Esophagus squamous epithelium (tissue), 5 donors: Measurements from ENCODE around the gene RUNX1. TPM values are rescaled to one million over a fixed set of nuclear protein-coding genes. Genes with fewer than 3 reads are reported as not detected.

Experiments
- DNase-seq: peaks from one replicate; lab custom pipeline; 2025; lab: John Stamatoyannopoulos, UW
- H3K27ac ChIP-seq, 4 donors: fragments of 200-600 bp; sonication (generic); one replicate each; pipeline ENCODE4 v1.5.1; 2016 to 2019; ENCODE audit warnings: mild to moderate bottlenecking in 1 of 4
- H3K27me3 ChIP-seq, 4 donors: fragments of 200-600 bp; sonication (generic); 1 replicate in 3 of 4; 2 replicates in 1 of 4; pipeline versions ENCODE4 v1.5.1 to v1.6.0; 2017 to 2021; ENCODE audit warnings: antibody characterized with exemption in 1 of 4
- H3K36me3 ChIP-seq, 3 donors: fragments of 200-600 bp; sonication (generic); one replicate each; pipeline ENCODE4 v1.5.1; 2016 to 2019
- H3K4me1 ChIP-seq, 3 donors: fragments of 200-600 bp; sonication (generic); one replicate each; pipeline ENCODE4 v1.5.1; 2017 to 2019
- H3K4me3 ChIP-seq, 4 donors: fragments of 200-600 bp; sonication (generic); 1 replicate in 3 of 4; 2 replicates in 1 of 4; pipeline ENCODE4 v1.5.1; 2016 to 2019; ENCODE audit warnings: mild to moderate bottlenecking in 2 of 4, moderate library complexity in 1 of 4
- H3K9me3 ChIP-seq, 3 donors: fragments of 200-600 bp; sonication (generic); one replicate each; pipeline ENCODE4 v1.5.1; 2016 to 2019
- CTCF ChIP-seq, 6 experiments: fragments of 450-650 bp in 4 of 6; fragments of 200-600 bp in 2 of 6; sonication (generic) in 2 of 6; IDR thresholded peaks; one replicate each; pipeline ENCODE4 v1.5.1; 2016 to 2019; ENCODE audit warnings: antibody characterized with exemption in 6 of 6, mild to moderate bottlenecking in 4 of 6, moderate library complexity in 4 of 6
- POLR2A ChIP-seq, 4 donors: fragments of 450-650 bp; IDR thresholded peaks; one replicate each; pipeline ENCODE4 v1.6.1; 2017; ENCODE audit warnings: antibody characterized with exemption in 4 of 4, mild to moderate bottlenecking in 4 of 4, moderate library complexity in 3 of 4
- WGBS, 2 donors: methylation state at CpG; one replicate each; pipeline ENCODE4 v1.1.5; 2018; 5-methylcytosine and 5-hydroxymethylcytosine counted together
- intact Hi-C: fragments of 100-400 bp; cut with DNase I; formaldehyde crosslinking; loops from one replicate; pipeline ENCODE4 v1.15.0; 2022
- total RNA-seq, 4 donors: library from RNA; depleted of rRNA; stranded (reverse); fragments of >200 nt; gene quantifications; one replicate each; pipeline ENCODE4 v1.1.0, GENCODE V29; 2016
- donor health status: DM: yes; HTN: yes; CAD: no.

The RUNX1 gene
- total RNA-seq, 4 donors from 2014 or later = 8.2 to 25.4 (median 18.3) TPM

GRCh38 chr21:34922479-34922878 is 126.6 kb downstream of the RUNX1 start:
- no peaks in the 10 kb centered on the region for H3K27me3 ChIP-seq
- H3K4me3 ChIP-seq = no peak overlapping the region
- H3K4me1 ChIP-seq = no peaks in the 10 kb centered on the region
- no peak for DNase-seq
- no peaks in the 10 kb centered on the region for H3K36me3 ChIP-seq
- intact Hi-C loops = no loop called here
- no peak overlapping the region for H3K27ac ChIP-seq
- no peak for TF ChIP-seq CTCF (IDR thresholded peaks at IDR 0.05)
- TF ChIP-seq POLR2A (IDR thresholded peaks at IDR 0.05) = no peak
- H3K9me3 ChIP-seq = no peaks in the 10 kb centered on the region

- H3K27ac ChIP-seq = no peak overlapping the region
- intact Hi-C loops = no loop called here
- no peak overlapping the region for H3K4me3 ChIP-seq
- no peaks in the 10 kb centered on the region for H3K36me3 ChIP-seq
- TF ChIP-seq CTCF (IDR thresholded peaks at IDR 0.05) = no peak
- H3K4me1 ChIP-seq = no peaks in the 10 kb centered on the region
- no peaks in the 10 kb centered on the region for H3K27me3 ChIP-seq
- no peaks in the 10 kb centered on the region for H3K9me3 ChIP-seq
- DNase-seq = no peak
Observed at GRCh38 chr21:34921151-34921550, 128.0 kb downstream of the RUNX1 start.

GRCh38 chr21:34919406-34919805 is 129.7 kb downstream of the RUNX1 start:
- Histone ChIP-seq H3K27ac (no peak overlapping the region), H3K36me3 (no peaks in the 10 kb centered on the region), H3K4me1 (no peaks in the 10 kb centered on the region), H3K9me3 (no peaks in the 10 kb centered on the region), H3K27me3 (no peaks in the 10 kb centered on the region), H3K4me3 (no peak overlapping the region)
- WGBS, 2 donors = 59 to 63% methylated on average over 6 of the region's 6 CpGs
- TF ChIP-seq POLR2A (IDR thresholded peaks at IDR 0.05) = no peak
- TF ChIP-seq CTCF (IDR thresholded peaks at IDR 0.05) = no peak
- DNase-seq = no peak
- intact Hi-C loops = no loop called here

GRCh38 chr21:34916446-34916845 is 132.7 kb downstream of the RUNX1 start:
- no peak overlapping the region for H3K27ac ChIP-seq
- no peaks in the 10 kb centered on the region for H3K36me3 ChIP-seq
- H3K9me3 ChIP-seq = no peaks in the 10 kb centered on the region
- DNase-seq = no peak
- peaks cover 0 to 20% (median 0%) of the 10 kb centered on the region in 4 donors for H3K27me3 ChIP-seq
- WGBS, 2 donors = 60 to 82% methylated on average over 7 of the region's 7 CpGs
- TF ChIP-seq CTCF (IDR thresholded peaks at IDR 0.05) (no peak), POLR2A (IDR thresholded peaks at IDR 0.05) (no peak)
- no peak overlapping the region for H3K4me3 ChIP-seq
- no peaks in the 10 kb centered on the region for H3K4me1 ChIP-seq
- intact Hi-C loops = no loop called here

GRCh38 chr21:34915364-34915841 is 133.7 kb downstream of the RUNX1 start:
- no peaks in the 10 kb centered on the region for H3K36me3 ChIP-seq
- H3K4me1 ChIP-seq = no peaks in the 10 kb centered on the region
- intact Hi-C loops = no loop called here
- no peaks in the 10 kb centered on the region for H3K9me3 ChIP-seq
- peaks cover 0 to 23% (median 0%) of the 10 kb centered on the region in 4 donors for H3K27me3 ChIP-seq
- no peak for DNase-seq
- no peak for TF ChIP-seq CTCF (IDR thresholded peaks at IDR 0.05)
- H3K27ac ChIP-seq = no peak overlapping the region
- no peak overlapping the region for H3K4me3 ChIP-seq
